Neural progenitor cell (in vitro differentiated cells): ENCODE measurements around the gene KIF19. TPM values are rescaled to one million over a fixed set of nuclear protein-coding genes. Genes with fewer than 3 reads are reported as not detected.

Experiments
- DNase-seq: peaks from one replicate; pipeline ENCODE4 v3.0.0-alpha.2; 2016; ENCODE audit warnings: low spot score
- H2AFZ ChIP-seq: fragments of 200-600 bp; sonication (generic); replicated peaks from 2 replicates; pipeline ENCODE4 v1.6.1; 2016; ENCODE audit warnings: antibody characterized with exemption
- H3F3A ChIP-seq: fragments of 200-600 bp; sonication (generic); 2 replicates; pipeline ENCODE4 v1.6.1; 2016; ENCODE audit warnings: antibody characterized with exemption, low read depth
- H3K27ac ChIP-seq: fragments of 200-600 bp; sonication (generic); 2 replicates; pipeline ENCODE4 v1.5.1; 2016; ENCODE audit warnings: mild to moderate bottlenecking
- H3K27me3 ChIP-seq: fragments of 200-600 bp; sonication (generic); 2 replicates; pipeline ENCODE4 v1.6.1; 2016; ENCODE audit warnings: mild to moderate bottlenecking, moderate library complexity
- H3K36me3 ChIP-seq: fragments of 200-600 bp; sonication (generic); 2 replicates; pipeline ENCODE4 v1.5.1; 2016
- H3K4me1 ChIP-seq: fragments of 200-600 bp; sonication (generic); 2 replicates; pipeline ENCODE4 v1.6.1; 2016; ENCODE audit warnings: mixed run types
- H3K4me2 ChIP-seq: fragments of 200-600 bp; sonication (generic); 2 replicates; pipeline ENCODE4 v1.6.1; 2016
- H3K4me3 ChIP-seq: fragments of 200-600 bp; sonication (generic); 2 replicates; pipeline ENCODE4 v1.5.1; 2016
- H3K79me2 ChIP-seq: fragments of 200-600 bp; sonication (generic); 2 replicates; pipeline ENCODE4 v1.6.1; 2016; ENCODE audit warnings: low read depth
- H3K9ac ChIP-seq: fragments of 200-600 bp; sonication (generic); 2 replicates; pipeline ENCODE4 v1.6.1; 2016
- H3K9me3 ChIP-seq: fragments of 200-600 bp; sonication (generic); 2 replicates; pipeline ENCODE4 v1.5.1; 2016; ENCODE audit warnings: low read depth
- H4K20me1 ChIP-seq: fragments of 200-600 bp; sonication (generic); 2 replicates; pipeline ENCODE4 v1.6.1; 2016; ENCODE audit warnings: low read depth
- H3K27ac Mint-ChIP-seq: 3 replicates; pipeline ENCODE4 v1.8.0; 2021; ENCODE audit warnings: mixed read lengths
- H3K27me3 Mint-ChIP-seq: 2 replicates; pipeline ENCODE4 v1.8.0; 2022; ENCODE audit warnings: low read depth, mild to moderate bottlenecking, inconsistent platforms, moderate library complexity, mixed read lengths; ENCODE audit not compliant: insufficient read depth
- H3K36me3 Mint-ChIP-seq: 3 replicates; pipeline ENCODE4 v1.8.0; 2021; ENCODE audit warnings: mixed read lengths
- H3K4me1 Mint-ChIP-seq: 3 replicates; pipeline ENCODE4 v1.8.0; 2021; ENCODE audit warnings: mixed read lengths
- H3K4me3 Mint-ChIP-seq: 3 replicates; pipeline ENCODE4 v1.8.0; 2021; ENCODE audit warnings: mild to moderate bottlenecking, moderate library complexity, mixed read lengths
- H3K9me3 Mint-ChIP-seq: 3 replicates; pipeline ENCODE4 v1.8.0; 2020; ENCODE audit warnings: mixed read lengths
- EZH2 ChIP-seq: fragments of 200-600 bp; sonication (generic); IDR thresholded peaks from 2 replicates; pipeline ENCODE4 v1.6.1; 2017; ENCODE audit warnings: antibody characterized with exemption, mild to moderate bottlenecking, moderate library complexity
- EZH2phosphoT487 ChIP-seq: fragments of 200-600 bp; sonication (generic); IDR thresholded peaks from 2 replicates; pipeline ENCODE4 v1.6.1; 2017; ENCODE audit warnings: antibody characterized with exemption
- total RNA-seq: library from RNA; depleted of rRNA; stranded (reverse); fragments of >200 nt; gene quantifications from 2 replicates; pipeline ENCODE4 v1.2.3, GENCODE V29; 2015; ENCODE audit warnings: low replicate concordance
- TF ChIP-seq, protein P1 (sequence below): fragments of 200-600 bp; sonication (generic); IDR thresholded peaks from 2 replicates; pipeline ENCODE4 v1.5.1; 2017; ENCODE audit warnings: antibody characterized with exemption, mild to moderate bottlenecking

Gene KIF19
- total RNA-seq, 1 donor from 2014 or later: 0.15 TPM

DNA sequence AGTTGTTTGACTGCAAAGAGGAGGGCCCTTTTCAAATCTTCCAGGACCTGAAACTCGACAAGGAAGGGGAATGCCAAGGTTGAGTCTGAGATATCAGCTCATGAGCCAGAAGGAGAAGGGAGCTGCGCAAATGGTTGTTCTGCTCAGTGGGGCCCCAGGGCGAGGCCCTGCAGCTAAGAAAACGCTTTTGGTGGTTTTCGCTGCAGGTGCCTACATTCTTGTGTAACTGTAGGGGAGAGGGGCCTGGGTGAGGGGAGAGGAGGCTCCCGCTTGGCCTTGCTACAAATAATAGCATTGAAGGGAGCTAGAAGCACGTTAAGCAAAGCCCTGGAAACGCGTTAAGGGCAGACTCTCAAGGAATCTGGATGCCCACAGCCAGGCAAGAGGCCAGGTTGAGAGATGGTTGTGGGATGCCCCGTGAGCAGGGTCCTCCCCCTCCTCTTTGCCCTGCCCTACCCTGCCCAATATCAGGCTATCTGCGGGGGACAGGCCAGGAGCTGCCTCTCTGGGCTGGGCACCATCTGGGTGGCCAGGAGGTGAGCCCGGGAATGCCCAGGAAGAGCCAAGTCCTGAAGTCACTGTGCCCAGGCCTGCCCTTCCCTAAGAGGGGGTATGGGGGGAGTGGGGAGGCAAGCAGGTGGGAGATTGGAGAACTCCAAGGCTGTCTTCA, 63.2 kb downstream of the KIF19 start:
- H3K9me3 ChIP-seq: no peaks in the 10 kb centered on the region
- H3K36me3 ChIP-seq: no peaks in the 10 kb centered on the region
- H3K4me3 ChIP-seq: no peak overlapping the region
- no peaks in the 10 kb centered on the region for H4K20me1 ChIP-seq
- no peak for TF ChIP-seq EZH2
- TF ChIP-seq, protein P1, sequence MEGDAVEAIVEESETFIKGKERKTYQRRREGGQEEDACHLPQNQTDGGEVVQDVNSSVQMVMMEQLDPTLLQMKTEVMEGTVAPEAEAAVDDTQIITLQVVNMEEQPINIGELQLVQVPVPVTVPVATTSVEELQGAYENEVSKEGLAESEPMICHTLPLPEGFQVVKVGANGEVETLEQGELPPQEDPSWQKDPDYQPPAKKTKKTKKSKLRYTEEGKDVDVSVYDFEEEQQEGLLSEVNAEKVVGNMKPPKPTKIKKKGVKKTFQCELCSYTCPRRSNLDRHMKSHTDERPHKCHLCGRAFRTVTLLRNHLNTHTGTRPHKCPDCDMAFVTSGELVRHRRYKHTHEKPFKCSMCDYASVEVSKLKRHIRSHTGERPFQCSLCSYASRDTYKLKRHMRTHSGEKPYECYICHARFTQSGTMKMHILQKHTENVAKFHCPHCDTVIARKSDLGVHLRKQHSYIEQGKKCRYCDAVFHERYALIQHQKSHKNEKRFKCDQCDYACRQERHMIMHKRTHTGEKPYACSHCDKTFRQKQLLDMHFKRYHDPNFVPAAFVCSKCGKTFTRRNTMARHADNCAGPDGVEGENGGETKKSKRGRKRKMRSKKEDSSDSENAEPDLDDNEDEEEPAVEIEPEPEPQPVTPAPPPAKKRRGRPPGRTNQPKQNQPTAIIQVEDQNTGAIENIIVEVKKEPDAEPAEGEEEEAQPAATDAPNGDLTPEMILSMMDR: no peak
- H3K4me3 Mint-ChIP-seq: no peak overlapping the region
- no peak overlapping the region for H3K27ac Mint-ChIP-seq
- DNase-seq: no peak
- H3K27me3 ChIP-seq: no peaks in the 10 kb centered on the region
- peaks cover 9% of the 10 kb centered on the region for H3K4me1 Mint-ChIP-seq
- H3K79me2 ChIP-seq: no peaks in the 10 kb centered on the region
- peaks cover 7% of the 10 kb centered on the region for H3K27me3 Mint-ChIP-seq
- H3K4me2 ChIP-seq: no peak overlapping the region
- H3K4me1 ChIP-seq: peaks cover 19% of the 10 kb centered on the region
- H3K27ac ChIP-seq: no peak overlapping the region
- H3K36me3 Mint-ChIP-seq: no peaks in the 10 kb centered on the region
- no peaks in the 10 kb centered on the region for H3K9me3 Mint-ChIP-seq
- H3K9ac ChIP-seq: no peak overlapping the region
- H3F3A ChIP-seq: no peaks in the 10 kb centered on the region
- H2AFZ ChIP-seq: no peak overlapping the region

DNA sequence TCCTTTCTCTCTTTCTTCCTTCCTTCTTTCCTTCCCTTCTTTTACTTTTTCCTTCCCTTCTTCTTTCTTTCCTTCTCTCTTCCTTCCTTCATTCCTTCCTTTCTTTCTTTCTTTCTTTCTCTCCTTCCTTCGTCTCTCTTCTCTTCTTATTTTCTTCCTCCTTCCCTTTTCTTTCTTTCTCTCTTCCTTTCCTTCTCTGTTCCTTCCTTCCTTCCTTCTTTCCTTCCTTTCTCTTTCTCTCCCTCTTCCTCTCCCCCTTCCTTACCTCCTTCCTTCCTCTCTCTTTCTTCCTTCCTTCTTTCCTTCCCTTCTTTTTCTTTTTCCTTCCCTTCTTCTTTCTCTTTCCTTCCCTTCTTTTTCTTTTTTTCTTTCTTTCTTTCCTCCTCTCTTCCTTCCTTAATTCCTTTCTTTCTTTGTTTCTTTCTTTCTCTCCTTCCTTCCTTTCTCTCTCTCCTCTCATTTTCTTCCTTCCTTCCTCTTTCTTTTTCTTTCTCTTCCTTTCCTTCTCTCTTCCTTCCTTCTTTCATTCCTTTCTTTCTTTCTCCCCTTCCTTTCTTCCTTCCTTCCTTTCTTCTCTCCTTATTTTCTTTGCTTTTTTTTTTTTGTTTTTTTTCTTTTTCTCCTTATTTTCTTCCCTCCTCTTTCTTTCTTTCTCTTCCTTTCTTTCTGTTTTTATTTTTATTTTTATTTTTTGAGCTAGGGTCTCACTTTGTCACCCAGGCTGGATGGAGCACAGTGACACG, 64.1 kb downstream of the KIF19 start:
- no peaks in the 10 kb centered on the region for H3K36me3 Mint-ChIP-seq
- no peaks in the 10 kb centered on the region for H3F3A ChIP-seq
- H3K79me2 ChIP-seq: no peaks in the 10 kb centered on the region
- H3K4me3 Mint-ChIP-seq: no peak overlapping the region
- H3K27ac ChIP-seq: no peak overlapping the region
- no peak overlapping the region for H3K4me3 ChIP-seq
- H3K27me3 Mint-ChIP-seq: peaks cover 7% of the 10 kb centered on the region
- H3K4me2 ChIP-seq: no peak overlapping the region
- no peaks in the 10 kb centered on the region for H4K20me1 ChIP-seq
- H3K27me3 ChIP-seq: no peaks in the 10 kb centered on the region
- H3K27ac Mint-ChIP-seq: no peak overlapping the region
- H3K4me1 ChIP-seq: peaks cover 19% of the 10 kb centered on the region
- DNase-seq: no peak
- H3K9ac ChIP-seq: no peak overlapping the region
- peaks cover 15% of the 10 kb centered on the region for H3K4me1 Mint-ChIP-seq
- no peak overlapping the region for H2AFZ ChIP-seq
- H3K9me3 ChIP-seq: no peaks in the 10 kb centered on the region
- TF ChIP-seq, protein P1: no peak
- TF ChIP-seq EZH2phosphoT487 (no peak), EZH2 (no peak)
- no peaks in the 10 kb centered on the region for H3K9me3 Mint-ChIP-seq
- no peaks in the 10 kb centered on the region for H3K36me3 ChIP-seq

DNA sequence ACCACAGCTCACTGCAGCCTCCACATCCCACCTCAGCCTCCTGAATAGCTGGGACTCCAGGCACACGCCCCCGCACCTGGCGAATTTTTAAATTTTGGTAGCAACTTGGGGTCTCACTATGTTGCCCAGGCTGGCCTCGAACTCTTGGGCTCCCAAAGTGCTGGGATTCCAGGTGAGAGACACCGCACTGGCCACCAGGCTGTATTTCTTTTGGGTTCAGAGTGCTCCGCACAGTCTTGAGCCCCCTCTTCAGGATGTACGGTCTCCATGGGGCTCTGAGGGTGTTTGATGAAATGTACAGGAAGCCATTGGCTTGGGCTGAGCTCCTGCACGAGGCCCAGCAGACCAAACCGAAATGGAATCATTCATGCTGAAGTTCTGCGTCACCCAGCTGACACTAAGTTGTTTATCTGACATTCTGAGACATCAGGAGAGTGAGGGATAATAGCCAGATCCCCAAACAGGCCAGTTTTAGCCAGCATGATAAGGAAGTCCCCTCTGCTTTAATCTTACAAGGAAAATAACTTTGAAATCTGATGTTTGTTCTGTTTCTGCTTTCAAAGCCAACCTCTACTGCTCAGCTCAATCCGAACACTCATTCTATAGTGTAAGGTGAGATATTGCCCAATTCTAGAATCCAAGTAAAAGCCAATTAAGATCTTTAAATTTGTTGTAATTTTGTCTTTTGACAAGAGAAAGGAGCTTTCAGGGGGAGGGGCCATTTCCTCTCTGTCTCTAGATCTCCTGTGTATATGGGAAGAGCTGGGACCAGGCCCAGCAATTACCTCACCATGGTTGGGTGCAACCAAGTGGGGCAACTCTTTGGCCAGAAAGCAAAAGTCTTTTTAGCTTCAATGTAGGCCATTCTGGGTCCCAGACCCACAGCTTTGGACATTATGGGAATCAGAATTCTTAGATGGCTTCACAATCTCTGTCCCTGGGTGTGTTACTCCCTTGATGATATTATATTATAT, 64.9 kb downstream of the KIF19 start:
- no peaks in the 10 kb centered on the region for H3K9me3 ChIP-seq
- no peaks in the 10 kb centered on the region for H3K36me3 Mint-ChIP-seq
- H3K4me1 Mint-ChIP-seq: peaks cover 15% of the 10 kb centered on the region
- no peak overlapping the region for H3K4me3 ChIP-seq
- H3K9me3 Mint-ChIP-seq: no peaks in the 10 kb centered on the region
- H3F3A ChIP-seq: no peaks in the 10 kb centered on the region
- H4K20me1 ChIP-seq: no peaks in the 10 kb centered on the region
- no peak overlapping the region for H3K4me2 ChIP-seq
- H3K27me3 Mint-ChIP-seq: peaks cover 7% of the 10 kb centered on the region
- H3K27ac ChIP-seq: no peak overlapping the region
- H3K79me2 ChIP-seq: no peaks in the 10 kb centered on the region
- H3K4me1 ChIP-seq: peaks cover 19% of the 10 kb centered on the region
- H3K36me3 ChIP-seq: no peaks in the 10 kb centered on the region
- H3K9ac ChIP-seq: no peak overlapping the region
- no peak overlapping the region for H3K4me3 Mint-ChIP-seq
- no peak overlapping the region for H2AFZ ChIP-seq
- H3K27ac Mint-ChIP-seq: no peak overlapping the region
- DNase-seq: no peak
- TF ChIP-seq, protein P1: no peak
- no peak for TF ChIP-seq EZH2
- no peak for TF ChIP-seq EZH2phosphoT487
- no peaks in the 10 kb centered on the region for H3K27me3 ChIP-seq
